Smooth muscle cell (in vitro differentiated cells): Measurements from ENCODE around the gene LRBA. TPM values are rescaled to one million over a fixed set of nuclear protein-coding genes. Genes with fewer than 3 reads are reported as not detected.

Experiments
- DNase-seq: peaks from one replicate; lab custom pipeline; 2025; ENCODE audit not compliant: unreplicated experiment; lab: John Stamatoyannopoulos, UW
- H2AFZ ChIP-seq: fragments of 200-600 bp; sonication (generic); 2 replicates; pipeline ENCODE4 v1.6.0; 2016; ENCODE audit warnings: antibody characterized with exemption, low read depth, mild to moderate bottlenecking
- H3F3A ChIP-seq: fragments of 200-600 bp; sonication (generic); 2 replicates; pipeline ENCODE4 v1.6.0; 2017; ENCODE audit warnings: antibody characterized with exemption, low read depth
- H3K27ac ChIP-seq: fragments of 200-600 bp; sonication (generic); 2 replicates; pipeline ENCODE4 v1.5.1; 2016; ENCODE audit warnings: low read depth, mild to moderate bottlenecking
- H3K27me3 ChIP-seq: fragments of 200-600 bp; sonication (generic); 2 replicates; pipeline ENCODE4 v1.6.1; 2016; ENCODE audit warnings: low read depth, mild to moderate bottlenecking
- H3K36me3 ChIP-seq: fragments of 200-600 bp; sonication (generic); 2 replicates; pipeline ENCODE4 v1.5.1; 2016; ENCODE audit warnings: low read depth
- H3K4me1 ChIP-seq: fragments of 200-600 bp; sonication (generic); 2 replicates; pipeline ENCODE4 v1.5.1; 2016; ENCODE audit warnings: low read depth
- H3K4me2 ChIP-seq: fragments of 200-600 bp; sonication (generic); 2 replicates; pipeline ENCODE4 v1.6.0; 2016; ENCODE audit warnings: mild to moderate bottlenecking
- H3K4me3 ChIP-seq: fragments of 200-600 bp; sonication (generic); 2 replicates; pipeline ENCODE4 v1.5.1; 2016; ENCODE audit warnings: mild to moderate bottlenecking
- H3K79me2 ChIP-seq: fragments of 200-600 bp; sonication (generic); 2 replicates; pipeline ENCODE4 v1.6.0; 2016; ENCODE audit warnings: low read depth, mild to moderate bottlenecking
- H3K9ac ChIP-seq: fragments of 200-600 bp; sonication (generic); 2 replicates; pipeline ENCODE4 v1.6.0; 2016; ENCODE audit warnings: low read depth
- H3K9me3 ChIP-seq: fragments of 200-600 bp; sonication (generic); replicated peaks from 2 replicates; pipeline ENCODE4 v1.5.1; 2016; ENCODE audit warnings: low read depth
- H4K20me1 ChIP-seq: fragments of 200-600 bp; sonication (generic); 2 replicates; pipeline ENCODE4 v1.6.0; 2016; ENCODE audit warnings: low read depth
- WGBS: methylation state at CpG from one replicate; pipeline ENCODE4 v1.1.7; 2016; ENCODE audit warnings: low lambda C conversion rate; 5-methylcytosine and 5-hydroxymethylcytosine counted together
- polyA plus RNA-seq: library from polyadenylated mRNA; unstranded; fragments of >200 nt; fragmentation: Nextera tagmentation; extraction: Ambion mirVana; gene quantifications from 2 replicates; pipeline ENCODE4 v1.2.1, GENCODE V29; 2016
- total RNA-seq: library from RNA; depleted of rRNA; stranded (reverse); fragments of >200 nt; gene quantifications from 2 replicates; pipeline ENCODE4 v1.2.3, GENCODE V29; 2014
- TF ChIP-seq, protein P1 (sequence below): fragments of 200-600 bp; sonication (generic); IDR thresholded peaks from 2 replicates; pipeline ENCODE4 v1.5.1; 2017; ENCODE audit warnings: borderline replicate concordance, mild to moderate bottlenecking, antibody characterized with exemption; ENCODE audit not compliant: insufficient read depth, poor library complexity, severe bottlenecking

The LRBA gene
- total and polyA plus RNA-seq, 2 experiments from 2014 or later: 1.6 to 26.2 TPM

DNA sequence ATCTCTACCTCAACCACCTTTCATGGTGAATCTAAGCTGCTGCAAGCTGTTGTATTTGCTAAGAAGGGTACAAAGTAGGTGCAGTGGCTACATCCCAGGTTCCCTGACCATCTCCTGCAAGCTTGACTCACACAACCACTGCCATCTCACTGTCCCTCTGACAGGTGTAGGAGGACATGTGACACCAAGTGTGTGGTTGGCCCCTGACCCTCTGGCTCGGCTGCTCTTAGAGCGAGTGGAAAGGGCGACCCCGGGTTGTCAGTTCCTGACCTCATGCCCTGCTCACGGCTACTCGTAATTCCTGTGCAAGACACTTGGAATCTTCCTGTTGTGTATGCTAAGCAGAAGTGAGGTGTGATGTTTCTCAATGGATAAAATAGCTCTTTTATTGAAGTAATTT, 752.5 kb downstream of the LRBA start:
- Histone ChIP-seq H2AFZ (no peak overlapping the region), H3K36me3 (no peaks in the 10 kb centered on the region), H4K20me1 (no peaks in the 10 kb centered on the region), H3K27ac (no peak overlapping the region), H3K4me3 (no peak overlapping the region), H3K4me2 (no peak overlapping the region), H3K27me3 (no peaks in the 10 kb centered on the region), H3K9me3 (no peaks in the 10 kb centered on the region), H3F3A (no peaks in the 10 kb centered on the region), H3K4me1 (no peaks in the 10 kb centered on the region), H3K79me2 (no peaks in the 10 kb centered on the region), H3K9ac (no peak overlapping the region)
- 94% methylated on average over 6 of the region's 6 CpGs for WGBS
- DNase-seq: no peak
- TF ChIP-seq, protein P1, sequence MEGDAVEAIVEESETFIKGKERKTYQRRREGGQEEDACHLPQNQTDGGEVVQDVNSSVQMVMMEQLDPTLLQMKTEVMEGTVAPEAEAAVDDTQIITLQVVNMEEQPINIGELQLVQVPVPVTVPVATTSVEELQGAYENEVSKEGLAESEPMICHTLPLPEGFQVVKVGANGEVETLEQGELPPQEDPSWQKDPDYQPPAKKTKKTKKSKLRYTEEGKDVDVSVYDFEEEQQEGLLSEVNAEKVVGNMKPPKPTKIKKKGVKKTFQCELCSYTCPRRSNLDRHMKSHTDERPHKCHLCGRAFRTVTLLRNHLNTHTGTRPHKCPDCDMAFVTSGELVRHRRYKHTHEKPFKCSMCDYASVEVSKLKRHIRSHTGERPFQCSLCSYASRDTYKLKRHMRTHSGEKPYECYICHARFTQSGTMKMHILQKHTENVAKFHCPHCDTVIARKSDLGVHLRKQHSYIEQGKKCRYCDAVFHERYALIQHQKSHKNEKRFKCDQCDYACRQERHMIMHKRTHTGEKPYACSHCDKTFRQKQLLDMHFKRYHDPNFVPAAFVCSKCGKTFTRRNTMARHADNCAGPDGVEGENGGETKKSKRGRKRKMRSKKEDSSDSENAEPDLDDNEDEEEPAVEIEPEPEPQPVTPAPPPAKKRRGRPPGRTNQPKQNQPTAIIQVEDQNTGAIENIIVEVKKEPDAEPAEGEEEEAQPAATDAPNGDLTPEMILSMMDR: no peak

- Histone ChIP-seq H3K9me3 (no peaks in the 10 kb centered on the region), H3K4me2 (no peak overlapping the region), H3K9ac (no peak overlapping the region), H4K20me1 (no peaks in the 10 kb centered on the region), H3K27me3 (no peaks in the 10 kb centered on the region), H3K36me3 (no peaks in the 10 kb centered on the region), H3F3A (no peaks in the 10 kb centered on the region), H2AFZ (no peak overlapping the region), H3K79me2 (no peaks in the 10 kb centered on the region), H3K4me1 (no peaks in the 10 kb centered on the region), H3K27ac (no peak overlapping the region), H3K4me3 (no peak overlapping the region)
- TF ChIP-seq, protein P1: no peak
- DNase-seq: no peak
- WGBS: 94% methylated on average over 2 of the region's 2 CpGs
These were observed 753.5 kb downstream of the LRBA start for GRCh38 chr4:150261571-150261970.

- H3K36me3 ChIP-seq: no peaks in the 10 kb centered on the region
- no peaks in the 10 kb centered on the region for H3K9me3 ChIP-seq
- WGBS: 65% methylated on average over 8 of the region's 8 CpGs
- no peak for DNase-seq
- H3K4me2 ChIP-seq: no peak overlapping the region
- no peak overlapping the region for H3K27ac ChIP-seq
- no peak overlapping the region for H2AFZ ChIP-seq
- H3F3A ChIP-seq: no peaks in the 10 kb centered on the region
- H3K4me3 ChIP-seq: no peak overlapping the region
- TF ChIP-seq, protein P1: no peak
- H4K20me1 ChIP-seq: no peaks in the 10 kb centered on the region
- no peaks in the 10 kb centered on the region for H3K4me1 ChIP-seq
- no peaks in the 10 kb centered on the region for H3K79me2 ChIP-seq
- no peak overlapping the region for H3K9ac ChIP-seq
- H3K27me3 ChIP-seq: no peaks in the 10 kb centered on the region
These were observed 755.1 kb downstream of the LRBA start for GRCh38 chr4:150259861-150260567.

- Histone ChIP-seq H3K36me3 (no peaks in the 10 kb centered on the region), H3K27me3 (no peaks in the 10 kb centered on the region), H3K79me2 (no peaks in the 10 kb centered on the region), H3K4me1 (no peaks in the 10 kb centered on the region), H3K4me3 (no peak overlapping the region), H3K9me3 (no peaks in the 10 kb centered on the region), H4K20me1 (no peaks in the 10 kb centered on the region), H3F3A (no peaks in the 10 kb centered on the region), H3K4me2 (no peak overlapping the region), H3K27ac (no peak overlapping the region), H2AFZ (no peak overlapping the region), H3K9ac (no peak overlapping the region)
- TF ChIP-seq, protein P1: no peak
- WGBS: 91% methylated on average over 6 of the region's 6 CpGs
- DNase-seq: no peak
These were observed 756.5 kb downstream of the LRBA start for GRCh38 chr4:150258569-150258968.
